ENCODE measurements around the gene AMBP. TPM values are rescaled to one million over a fixed set of nuclear protein-coding genes. Genes with fewer than 3 reads are reported as not detected.
A peak's percentile ranks its signal among the peaks of the same experiment; 100 is the strongest.

Gene AMBP
- total RNA-seq, 1 donor from 2014 or later = 110 TPM

GRCh38 chr9:114021578-114021977 is 56.5 kb downstream of the AMBP start:
- H3K27ac Mint-ChIP-seq = no peak overlapping the region
- peaks cover 70% of the 10 kb centered on the region for H3K36me3 Mint-ChIP-seq
- TF ChIP-seq CTCF (conservative IDR thresholded peaks at IDR 0.05) = no peak
- H3K4me1 Mint-ChIP-seq (ENCODE audit: unreplicated experiment) = no peaks in the 10 kb centered on the region
- peaks cover 14% of the 10 kb centered on the region for H3K9me3 Mint-ChIP-seq
- H3K27me3 Mint-ChIP-seq = no peaks in the 10 kb centered on the region
- no peak for DNase-seq (ENCODE audit: extremely low spot score, unreplicated experiment)
- no peak overlapping the region for H3K4me3 Mint-ChIP-seq

- peaks cover 9% of the 10 kb centered on the region for H3K9me3 Mint-ChIP-seq
- DNase-seq (ENCODE audit: extremely low spot score, unreplicated experiment) = peak; percentile 50
Measured at GRCh38 chr9:114017741-114018715, 60.1 kb downstream of the AMBP start.

GRCh38 chr9:114016629-114017423 is 61.3 kb downstream of the AMBP start:
- TF ChIP-seq CTCF (conservative IDR thresholded peaks at IDR 0.05) = no peak
- no peak overlapping the region for H3K27ac Mint-ChIP-seq
- peaks cover 4% of the 10 kb centered on the region for H3K9me3 Mint-ChIP-seq
- DNase-seq (ENCODE audit: extremely low spot score, unreplicated experiment) = peak; percentile 54
- H3K4me3 Mint-ChIP-seq = no peak overlapping the region
- H3K36me3 Mint-ChIP-seq = peaks cover 54% of the 10 kb centered on the region
- no peaks in the 10 kb centered on the region for H3K27me3 Mint-ChIP-seq
- H3K4me1 Mint-ChIP-seq (ENCODE audit: unreplicated experiment) = no peaks in the 10 kb centered on the region

More at GRCh38 chr9:114017741-114018715, 60.1 kb downstream of the AMBP start:
- no peak for TF ChIP-seq CTCF (conservative IDR thresholded peaks at IDR 0.05)
- H3K27ac Mint-ChIP-seq = no peak overlapping the region
- H3K4me1 Mint-ChIP-seq (ENCODE audit: unreplicated experiment) = no peaks in the 10 kb centered on the region
- peaks cover 56% of the 10 kb centered on the region for H3K36me3 Mint-ChIP-seq
- no peak overlapping the region for H3K4me3 Mint-ChIP-seq
- no peaks in the 10 kb centered on the region for H3K27me3 Mint-ChIP-seq

DNA sequence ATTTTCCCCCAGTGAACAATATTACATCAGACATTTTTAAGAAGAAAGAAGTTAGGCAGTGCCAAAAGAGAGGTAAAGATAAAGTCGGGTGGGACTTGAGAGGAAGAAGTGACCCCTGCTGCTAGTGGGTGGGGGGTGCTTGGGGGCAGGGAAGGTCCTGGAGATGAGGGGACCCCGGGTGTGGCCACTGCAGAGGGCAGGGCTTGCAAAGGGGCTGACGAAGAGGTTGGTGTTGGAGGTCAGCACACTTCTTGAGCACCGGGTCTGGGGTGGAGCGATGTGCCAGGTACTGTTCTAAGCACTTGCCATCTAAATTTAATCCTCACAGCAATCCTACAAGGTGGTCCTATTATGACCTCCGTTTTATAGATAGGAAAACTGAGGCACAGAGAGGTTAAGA is 62.0 kb downstream of the AMBP start:
- Mint-ChIP-seq H3K9me3 (peaks cover 4% of the 10 kb centered on the region), H3K27me3 (no peaks in the 10 kb centered on the region), H3K27ac (peak overlapping the region; percentile 51), H3K4me3 (no peak overlapping the region), H3K36me3 (peaks cover 54% of the 10 kb centered on the region), H3K4me1 (ENCODE audit: unreplicated experiment) (no peaks in the 10 kb centered on the region)
- no peak for TF ChIP-seq CTCF (conservative IDR thresholded peaks at IDR 0.05)
- peak; percentile 11 for DNase-seq (ENCODE audit: extremely low spot score, unreplicated experiment)

GRCh38 chr9:114015607-114016006 is 62.5 kb downstream of the AMBP start:
- no peaks in the 10 kb centered on the region for H3K27me3 Mint-ChIP-seq
- no peak for DNase-seq (ENCODE audit: extremely low spot score, unreplicated experiment)
- no peak overlapping the region for H3K4me3 Mint-ChIP-seq
- H3K4me1 Mint-ChIP-seq (ENCODE audit: unreplicated experiment) = no peaks in the 10 kb centered on the region
- H3K36me3 Mint-ChIP-seq = peaks cover 56% of the 10 kb centered on the region
- peak overlapping the region; percentile 51 for H3K27ac Mint-ChIP-seq
- H3K9me3 Mint-ChIP-seq = peaks cover 7% of the 10 kb centered on the region
- TF ChIP-seq CTCF (conservative IDR thresholded peaks at IDR 0.05) = no peak
